GM19463 (cell line): ENCODE measurements around the gene FAM13A.

Experiments
- ATAC-seq: cut with Tn5 transposase; IDR thresholded peaks from one replicate; pipeline ENCODE4 v1.9.1; 2021; ENCODE audit warnings: mild to moderate bottlenecking, moderate library complexity; ENCODE audit not compliant: unreplicated experiment

Gene FAM13A

DNA sequence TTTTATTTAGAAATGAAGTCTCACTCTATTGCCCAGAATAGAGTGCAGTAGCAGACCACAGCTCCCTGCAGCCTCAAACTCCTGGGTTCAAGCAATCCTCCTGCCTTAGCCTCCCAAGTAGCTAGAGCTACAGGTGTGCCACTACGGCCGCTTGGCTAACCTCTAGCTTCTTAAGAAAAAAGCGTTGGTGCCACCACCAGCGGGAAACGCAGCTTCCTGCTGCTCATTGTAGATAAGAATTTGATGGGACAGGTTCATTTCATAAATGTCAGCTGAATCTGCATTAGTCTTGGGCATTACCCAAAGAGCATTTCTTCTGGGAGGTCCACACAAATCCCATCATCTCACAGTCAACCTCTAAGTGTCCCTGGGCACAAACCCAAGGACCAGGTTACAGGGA, 326.2 kb downstream of the FAM13A start:
- ATAC-seq = no peak

DNA sequence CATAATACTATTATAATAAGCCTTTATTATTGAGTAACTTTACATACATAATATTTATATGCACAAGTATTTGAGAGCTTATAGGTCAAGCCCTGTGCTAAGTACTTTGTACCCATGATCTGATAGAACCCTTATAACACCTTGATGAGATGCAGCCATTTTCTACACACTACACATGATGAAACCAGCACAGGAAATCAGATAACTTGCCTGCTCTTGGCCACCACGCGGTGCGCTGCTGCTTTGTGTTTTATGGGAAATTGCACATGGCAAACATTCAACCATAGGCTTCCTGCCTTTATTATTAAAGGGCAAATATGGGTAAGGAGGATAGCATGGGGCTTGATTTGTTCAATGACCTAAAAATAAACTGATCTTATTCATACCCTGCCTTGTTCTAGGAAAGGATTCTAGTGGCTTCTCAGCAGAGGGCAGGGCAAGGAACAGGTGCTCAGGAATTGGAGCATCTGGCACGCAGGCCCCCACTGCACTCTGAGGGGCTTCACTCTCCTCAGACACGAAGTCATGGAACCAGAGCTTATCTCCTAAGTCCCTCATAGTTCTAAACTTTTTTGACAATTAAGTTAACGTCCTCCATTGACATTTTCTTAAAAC, 327.7 kb downstream of the FAM13A start:
- no peak for ATAC-seq

DNA sequence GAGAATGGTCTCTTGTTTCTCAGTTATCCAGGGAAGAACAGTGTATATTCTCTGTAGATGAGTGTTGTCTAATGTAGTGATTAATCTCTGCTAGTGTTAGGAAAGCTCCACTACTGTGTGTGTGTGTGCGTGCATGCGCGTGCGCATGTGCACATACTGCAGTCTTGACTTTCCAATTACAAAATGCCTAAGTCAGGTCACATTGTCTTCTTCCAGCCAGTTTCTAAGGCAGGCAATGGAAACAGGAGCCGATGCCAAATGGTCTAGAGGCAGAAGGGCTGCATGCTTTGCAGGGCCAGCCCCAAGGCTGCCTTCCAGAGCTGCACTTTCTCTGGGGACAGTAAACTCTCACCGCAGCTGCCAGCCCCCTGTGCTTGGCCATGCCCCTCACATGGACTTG, 328.8 kb downstream of the FAM13A start:
- ATAC-seq = no peak

GRCh38 chr4:88725986-88726385, 331.0 kb downstream of the FAM13A start:
- no peak for ATAC-seq

DNA sequence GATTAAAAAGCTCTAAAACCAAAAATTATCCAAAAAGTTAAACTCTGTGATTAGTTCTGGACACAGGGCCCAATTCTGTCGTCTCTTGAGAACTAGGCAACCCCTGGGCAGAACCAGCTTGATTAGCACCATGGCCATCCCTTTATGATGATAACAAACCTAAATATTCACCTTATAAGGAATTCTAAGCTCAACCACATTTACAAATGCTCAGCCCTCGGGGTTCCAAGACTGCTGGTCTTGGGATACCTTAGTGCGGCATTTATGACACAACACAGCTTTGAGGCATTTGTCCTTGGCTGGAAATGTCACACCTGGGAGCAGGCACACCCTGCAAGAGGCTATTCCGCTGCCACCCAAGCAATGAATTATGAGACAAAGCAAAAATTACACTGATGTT, 331.8 kb downstream of the FAM13A start:
- ATAC-seq = no peak

DNA sequence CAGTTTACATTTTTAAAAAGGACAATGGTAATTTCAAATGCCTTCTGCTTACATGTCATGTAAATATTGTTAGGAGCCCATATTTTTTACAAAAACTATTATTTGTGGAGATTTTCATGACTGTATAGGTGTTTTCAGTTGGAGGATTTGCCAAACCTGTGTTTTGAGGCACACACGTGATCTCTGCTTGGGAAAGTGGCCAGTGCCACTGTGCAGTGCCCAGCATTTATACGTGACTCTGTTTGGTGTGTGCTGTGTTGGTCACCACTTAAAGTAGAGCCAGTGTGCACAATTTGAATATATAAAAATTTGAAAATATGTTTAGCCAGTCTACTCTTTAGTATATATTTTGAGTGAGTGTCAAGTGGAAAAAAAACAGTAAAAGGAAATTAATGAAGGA, 332.6 kb downstream of the FAM13A start:
- no peak for ATAC-seq

- no peak for ATAC-seq
Observed at GRCh38 chr4:88722828-88723227, 334.2 kb downstream of the FAM13A start.

DNA sequence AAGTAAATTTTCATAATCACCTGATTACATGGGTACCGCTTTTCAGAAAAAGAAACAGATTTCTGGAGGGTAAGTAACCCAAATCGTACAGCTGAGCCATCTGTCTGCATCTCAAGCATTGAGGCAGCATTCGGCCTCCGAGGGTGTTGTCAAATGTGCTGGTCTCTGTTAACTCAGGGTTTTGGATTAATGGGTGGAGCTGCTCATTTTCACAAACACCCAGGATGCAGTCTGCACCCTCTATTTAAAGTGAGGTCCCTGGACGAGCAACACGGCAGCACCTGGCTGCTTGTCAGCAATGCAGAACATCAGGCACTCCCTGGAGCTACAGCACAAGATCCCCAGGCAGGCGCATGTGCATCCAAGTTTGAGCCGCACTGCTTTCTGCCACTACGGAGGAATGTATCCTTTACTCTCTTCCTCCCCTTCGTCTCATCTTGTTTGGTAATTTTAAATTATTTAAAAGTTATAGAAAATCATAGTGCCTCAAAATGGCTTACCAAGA, 334.7 kb downstream of the FAM13A start:
- no peak for ATAC-seq

DNA sequence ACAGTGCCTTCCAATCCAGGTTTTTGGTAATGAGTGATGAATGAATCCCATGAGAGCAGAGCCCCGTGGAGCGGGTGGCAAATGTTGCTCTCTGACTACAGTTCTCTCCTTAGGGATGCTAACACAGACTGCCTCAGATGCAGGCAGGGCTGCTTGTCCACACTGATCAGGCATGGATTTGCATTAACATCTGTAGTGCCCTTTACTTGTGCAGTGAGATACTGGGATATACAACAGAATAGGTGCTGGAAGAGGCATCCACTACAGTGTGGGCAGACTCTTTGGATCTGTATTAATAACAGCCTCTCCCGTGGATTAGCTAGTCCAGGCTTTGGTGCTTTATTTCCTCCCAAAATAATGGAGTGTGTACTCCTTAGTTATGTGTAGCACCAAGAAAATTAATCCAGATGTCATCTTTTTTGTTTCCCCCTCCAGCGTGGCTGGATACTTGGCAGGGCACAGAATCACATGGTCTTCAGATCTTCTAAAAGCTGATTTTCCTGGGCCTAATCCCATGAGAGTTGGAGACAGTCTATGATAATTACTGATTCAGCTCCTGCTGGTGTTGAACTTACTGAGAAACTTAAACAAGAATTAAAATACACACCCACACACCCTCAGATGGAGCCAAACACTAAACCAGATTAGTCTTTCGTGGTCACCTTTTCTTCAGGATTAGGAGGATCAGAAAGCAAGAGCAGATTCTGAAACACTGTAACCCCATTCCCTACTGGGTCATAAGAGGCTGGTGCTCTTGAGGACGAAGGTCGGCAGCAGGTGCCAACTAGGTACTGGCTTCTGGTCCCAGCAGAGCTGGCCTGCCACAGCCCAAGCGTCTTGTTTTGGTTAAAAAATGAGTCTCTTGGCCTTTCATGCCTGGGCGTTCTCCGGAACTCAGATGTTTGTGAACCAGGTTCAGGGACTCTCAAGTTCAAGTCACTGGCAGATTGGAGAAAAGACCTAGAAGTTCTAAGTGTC, 336.2 kb downstream of the FAM13A start:
- no peak for ATAC-seq

DNA sequence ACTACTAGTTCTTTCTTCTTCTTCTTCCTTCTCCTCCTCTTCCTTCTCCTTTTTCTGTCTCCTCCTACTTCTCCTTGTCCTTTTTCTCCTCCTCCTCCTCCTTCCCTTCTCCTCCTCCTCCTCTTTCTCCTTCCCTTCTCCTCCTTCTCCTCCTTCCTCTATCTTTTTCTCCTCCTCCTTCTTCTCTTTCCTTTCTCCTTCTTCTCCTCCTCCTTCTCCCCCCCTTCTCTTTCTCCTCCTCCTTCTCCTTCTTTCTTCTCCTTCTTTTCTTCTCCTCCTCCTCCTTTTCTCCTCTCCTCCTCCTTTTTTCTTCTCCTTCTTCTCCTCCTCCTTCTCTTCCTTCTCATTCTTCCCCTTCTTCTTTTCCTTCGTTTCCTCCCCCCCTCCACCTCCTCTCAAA, 337.6 kb downstream of the FAM13A start:
- no peak for ATAC-seq

DNA sequence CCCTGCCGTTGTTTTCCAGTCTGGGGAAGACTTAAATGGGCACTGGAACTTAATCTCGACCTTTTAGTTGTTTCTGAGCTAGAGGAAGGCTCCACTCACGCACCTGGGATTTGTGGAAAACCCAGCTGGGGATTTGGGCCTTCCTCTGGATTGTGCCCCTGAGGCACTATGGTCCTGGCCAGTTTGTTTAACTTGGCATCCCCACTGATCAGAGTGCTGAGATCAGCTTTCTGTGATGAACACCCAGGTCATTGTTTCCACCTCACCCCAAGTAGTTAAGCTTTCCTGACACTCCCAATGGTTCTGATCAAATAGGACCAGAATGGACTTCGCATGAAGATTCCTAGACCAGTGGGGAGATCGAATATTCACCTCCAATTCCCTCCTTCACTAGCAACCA, 338.9 kb downstream of the FAM13A start:
- no peak for ATAC-seq

GRCh38 chr4:88713782-88714181, 343.2 kb downstream of the FAM13A start:
- no peak for ATAC-seq

DNA sequence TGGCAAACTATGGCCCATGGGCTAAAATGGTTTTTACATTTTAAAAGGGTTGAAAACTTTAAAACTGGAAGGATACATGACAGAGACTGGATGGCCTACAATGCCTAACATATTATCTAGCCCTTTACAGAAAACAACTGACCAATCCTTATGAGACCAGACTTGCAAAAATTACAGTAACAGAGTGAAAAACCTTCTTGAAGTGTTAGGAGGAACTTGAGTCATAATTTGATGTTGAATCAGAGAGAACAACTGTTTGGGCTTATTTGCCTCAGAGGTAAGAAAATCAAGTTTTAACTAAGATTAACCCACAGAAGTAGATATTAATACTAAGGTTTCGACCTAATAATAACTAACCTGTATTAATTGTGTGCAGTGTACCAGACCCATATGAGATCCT, 347.0 kb downstream of the FAM13A start:
- ATAC-seq = no peak

- ATAC-seq = no peak
Observed at GRCh38 chr4:88706574-88706973, 350.4 kb downstream of the FAM13A start.

- no peak for ATAC-seq
Observed at GRCh38 chr4:88705805-88706492, 351.0 kb downstream of the FAM13A start.

GRCh38 chr4:88705223-88705622, 351.8 kb downstream of the FAM13A start:
- no peak for ATAC-seq

- ATAC-seq = no peak
Observed at GRCh38 chr4:88702782-88703181, 354.2 kb downstream of the FAM13A start.

- ATAC-seq = no peak
Observed at GRCh38 chr4:88698519-88698918, 358.5 kb downstream of the FAM13A start.

GRCh38 chr4:88697588-88698329, 359.2 kb downstream of the FAM13A start, which contains the start of gene NAP1L5:
Gene NAP1L5, minus strand, starts transcription at chr4:88697829. Its CDS starts 75 bp downstream, at chr4:88697754.
- ATAC-seq = peak; percentile 93

- no peak for ATAC-seq
Observed at GRCh38 chr4:88697141-88697540, 359.8 kb downstream of the FAM13A start.

DNA sequence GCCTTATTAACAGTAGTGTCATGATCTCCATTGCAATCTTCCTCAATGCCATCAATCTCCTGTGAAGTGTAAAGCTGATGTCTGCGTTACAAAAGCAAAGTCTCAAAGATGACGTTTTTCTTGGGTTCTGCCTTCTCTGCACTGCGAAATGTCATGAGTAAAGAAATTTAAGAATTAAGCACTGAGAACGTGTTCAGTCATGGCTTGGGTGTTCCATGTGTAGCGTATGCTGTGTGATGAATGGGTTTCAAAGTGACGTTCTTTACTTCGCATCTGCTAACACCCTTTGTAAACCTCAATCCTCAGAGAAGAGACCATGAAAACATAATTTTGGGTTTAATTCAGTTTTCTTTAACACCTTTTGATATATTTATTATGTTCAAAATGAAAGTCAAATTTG, 360.4 kb downstream of the FAM13A start:
- no peak for ATAC-seq
